K562 (cell line): ENCODE data around the gene SV2C. TPM values are rescaled to one million over a fixed set of nuclear protein-coding genes. Genes with fewer than 3 reads are reported as not detected.

Source experiments
- ATAC-seq: fragments of 200-7000 bp; cut with Tn5 transposase; 3 replicates; pipeline ENCODE4 v1.9.1; 2020; ENCODE audit warnings: moderate library complexity
- BruUV-seq: library from RNA; stranded (reverse); fragments of 400-500 nt; replicated peaks from 2 replicates; lab custom pipeline; 2021; lab: Mats Ljungman, UMichigan
- CTCF ChIA-PET: fragments of 300-600 bp; formaldehyde crosslinking; extraction: SDS; loops from one replicate; lab custom pipeline; 2021; ENCODE audit warnings: low intra/inter-chr PET ratio; lab: Yijun Ruan, JAX
- POLR2A ChIA-PET: fragments of 300-600, 350-650 bp; sonication (Branson Sonifier 250); formaldehyde crosslinking; extraction: SDS; loops from one replicate; lab custom pipeline; 2021; ENCODE audit warnings: antibody characterized with exemption, inconsistent platforms; lab: Yijun Ruan, JAX
- DNase-seq, 4 experiments: peaks; one replicate each; pipeline versions ENCODE4 v3.0.0 to v3.0.0-alpha.2; 2011 to 2018; ENCODE audit warnings: low spot score in 3 of 4, mixed read lengths in 3 of 4; ENCODE audit errors: extremely low read depth in 1 of 4
- FAIRE-seq: peaks from 2 replicates; lab custom pipeline; 2011; peaks lifted over from hg19 to GRCh38; lab: Jason Lieb, UNC
- H2AFZ ChIP-seq: 2 replicates; pipeline ENCODE4 v1.6.0; 2011; ENCODE audit warnings: low read depth, low read length, control low read depth, inconsistent platforms
- H3K27ac ChIP-seq: fragments of 200-600 bp; 3 replicates; pipeline ENCODE4 v1.8.0; 2011; ENCODE audit warnings: low read depth, mild to moderate bottlenecking, control low read depth, inconsistent platforms, low read length, moderate library complexity, mixed read lengths; ENCODE audit errors: extremely low read depth
- H3K27me3 ChIP-seq, 2 experiments: fragments of 300-600 bp in 1 of 2; 2 replicates in 1 of 2; 3 replicates in 1 of 2; pipeline versions ENCODE4 v1.6.0 to v1.8.0; 2011; ENCODE audit warnings: inconsistent platforms in 2 of 2, low read length in 2 of 2, mild to moderate bottlenecking in 1 of 2, mixed read lengths in 1 of 2, moderate library complexity in 1 of 2; ENCODE audit not compliant: control insufficient read depth in 2 of 2, insufficient read depth in 2 of 2
- H3K36me3 ChIP-seq: fragments of 300-600 bp; 3 replicates; pipeline ENCODE4 v1.8.0; 2011; ENCODE audit warnings: mild to moderate bottlenecking, low read length, inconsistent platforms; ENCODE audit not compliant: control insufficient read depth, insufficient read depth
- H3K4me1 ChIP-seq, 2 experiments: fragments of 200-600 bp in 1 of 2; replicated peaks in 1 of 2; 2 replicates in 1 of 2; 3 replicates in 1 of 2; pipeline versions ENCODE4 v1.5.1 to v1.8.0; 2011; ENCODE audit warnings: inconsistent platforms in 2 of 2, low read length in 2 of 2, mild to moderate bottlenecking in 1 of 2, mixed read lengths in 1 of 2, moderate library complexity in 1 of 2; ENCODE audit not compliant: control insufficient read depth in 2 of 2, insufficient read depth in 2 of 2
- H3K4me2 ChIP-seq: 2 replicates; pipeline ENCODE4 v1.6.1; 2011; ENCODE audit warnings: low read length, control low read depth, inconsistent platforms, mixed read lengths; ENCODE audit not compliant: insufficient read depth
- H3K4me3 ChIP-seq: fragments of 200-600 bp; sonication (generic), shearing (Covaris generic); 2 replicates; pipeline ENCODE4 v1.5.1; 2016; ENCODE audit warnings: control low read depth, inconsistent platforms
- H3K79me2 ChIP-seq: fragments of 200-600 bp; 3 replicates; pipeline ENCODE4 v1.8.0; 2011; ENCODE audit warnings: low read length, inconsistent platforms; ENCODE audit not compliant: control insufficient read depth, insufficient read depth
- H3K9ac ChIP-seq, 2 experiments: 2 replicates each; pipeline versions ENCODE4 v1.6.0 to v1.6.1; 2011; ENCODE audit warnings: low read depth in 2 of 2, low read length in 2 of 2, control low read depth in 1 of 2, inconsistent platforms in 1 of 2, mild to moderate bottlenecking in 1 of 2, mixed read lengths in 1 of 2; ENCODE audit not compliant: insufficient read depth in 1 of 2
- H3K9me1 ChIP-seq: one replicate; pipeline ENCODE4 v1.6.0; 2011; ENCODE audit warnings: inconsistent platforms, mild to moderate bottlenecking, low read length, moderate library complexity; ENCODE audit not compliant: control insufficient read depth, insufficient read depth
- H3K9me3 ChIP-seq: replicated peaks from 2 replicates; pipeline ENCODE4 v1.5.1; 2011; ENCODE audit warnings: low read depth, low read length, inconsistent platforms; ENCODE audit not compliant: control insufficient read depth, insufficient read depth
- H4K20me1 ChIP-seq: replicated peaks from 2 replicates; pipeline ENCODE4 v1.6.1; 2011; ENCODE audit warnings: low read length, inconsistent platforms, mixed read lengths; ENCODE audit not compliant: control insufficient read depth, insufficient read depth
- BRD4 ChIP-seq: fragments of 200-600 bp; sonication (generic); IDR thresholded peaks from 2 replicates; pipeline ENCODE4 v1.6.1; 2017; ENCODE audit warnings: inconsistent platforms
- DIDO1 ChIP-seq: fragments of 450-650 bp; IDR thresholded peaks from 2 replicates; pipeline ENCODE4 v1.6.1; 2016; ENCODE audit warnings: low read depth, missing biosample characterization, missing genetic modification characterization
- NFATC3 ChIP-seq: fragments of 450-650 bp; IDR thresholded peaks from 2 replicates; pipeline ENCODE4 v1.6.1; 2017; ENCODE audit warnings: mild to moderate bottlenecking
- NFRKB ChIP-seq: fragments of 450-650 bp; IDR thresholded peaks from 2 replicates; pipeline ENCODE4 v1.6.1; 2016; ENCODE audit warnings: low read depth
- NONO ChIP-seq, 2 experiments: fragments of 200-400 bp in 1 of 2; fragments of 450-650 bp in 1 of 2; formaldehyde crosslinking in 1 of 2; IDR thresholded peaks; 2 replicates each; pipeline ENCODE4 v1.6.1; 2017; ENCODE audit warnings: low read depth in 2 of 2, mild to moderate bottlenecking in 2 of 2, moderate library complexity in 2 of 2, low read length in 1 of 2
- POLR2B ChIP-seq: fragments of 450-650 bp; IDR thresholded peaks from 2 replicates; pipeline ENCODE4 v1.6.1; 2018; ENCODE audit warnings: low read depth; ENCODE audit not compliant: partially characterized antibody
- RBM15 ChIP-seq: fragments of 200-400 bp; formaldehyde crosslinking; IDR thresholded peaks from 2 replicates; pipeline ENCODE4 v1.6.1; 2018; ENCODE audit warnings: mild to moderate bottlenecking, low read length, moderate library complexity; ENCODE audit not compliant: insufficient read depth
- WHSC1 ChIP-seq: IDR thresholded peaks from one replicate; pipeline ENCODE4 v1.6.1; 2012; ENCODE audit warnings: low read length, control low read depth, inconsistent platforms
- ZNF12 ChIP-seq: sonication (generic); formaldehyde crosslinking; IDR thresholded peaks from 2 replicates; pipeline ENCODE4 v1.4.0; 2020; ENCODE audit warnings: mild to moderate bottlenecking, missing genetic modification reagents
- ZNF431 ChIP-seq: sonication (generic); formaldehyde crosslinking; IDR thresholded peaks from 2 replicates; pipeline ENCODE4 v1.8.0; 2022; ENCODE audit warnings: mild to moderate bottlenecking, missing genetic modification reagents
- ZNF511 ChIP-seq: sonication (generic); formaldehyde crosslinking; IDR thresholded peaks from 2 replicates; pipeline ENCODE4 v1.8.0; 2022; ENCODE audit warnings: mild to moderate bottlenecking, missing genetic modification reagents
- ZNF699 ChIP-seq: fragments of 250-450 bp; sonication (Bioruptor Pico); IDR thresholded peaks from 2 replicates; pipeline ENCODE4 v1.8.0; 2021; ENCODE audit warnings: mild to moderate bottlenecking, moderate library complexity; ENCODE audit not compliant: insufficient replicate concordance
- WGBS: fragments of 100-300 bp; shearing (Covaris generic); methylation state at CpG from one replicate; pipeline ENCODE4 v1.1.6; 2016; ENCODE audit warnings: low coverage, mixed read lengths; ENCODE audit not compliant: insufficient coverage; ENCODE audit errors: missing lambda C conversion rate; 5-methylcytosine and 5-hydroxymethylcytosine counted together
- in situ Hi-C: fragments of 300-500 bp; cut with MboI; formaldehyde crosslinking; loops from 4 replicates; pipeline ENCODE4 v1.15.0; 2018; ENCODE audit warnings: inconsistent platforms, mixed read lengths
- intact Hi-C: fragments of 100-400 bp; cut with micrococcal nuclease; formaldehyde crosslinking; loops from 2 replicates; pipeline ENCODE4 v1.14.2; 2022
- polyA plus RNA-seq, 8 experiments: library from polyadenylated mRNA; depleted of rRNA in 4 of 8; stranded (reverse) in 5 of 8; unstranded in 3 of 8; fragments of >200 nt; fragmentation: Nextera tagmentation in 2 of 8; fragmentation: Illumina TruSeq in 1 of 8; extraction: Ambion mirVana in 2 of 8; extraction: Trizol in 1 of 8; gene quantifications; 2 replicates each; pipeline versions ENCODE4 v1.2.1 to v1.2.3, GENCODE V29; 2011 to 2014; ENCODE audit warnings: inconsistent platforms in 1 of 8, missing spikeins in 1 of 8
- total RNA-seq, 7 experiments: library from RNA; depleted of rRNA in 6 of 7; stranded (reverse); fragments of >200 nt in 6 of 7; fragmentation: Illumina TruSeq in 2 of 7; extraction: Trizol in 2 of 7; gene quantifications; 2 replicates each; pipeline versions ENCODE4 v1.2.1 to v1.2.3, GENCODE V29; 2011 to 2021; ENCODE audit warnings: low replicate concordance in 1 of 7
- TF ChIP-seq, protein P1 (sequence below): fragments of 250-450 bp; sonication (Bioruptor Pico); IDR thresholded peaks from 2 replicates; pipeline ENCODE4 v1.8.0; 2022; ENCODE audit warnings: moderate library complexity, mild to moderate bottlenecking, inconsistent platforms

Gene SV2C
- total and polyA plus RNA-seq, 9 of the 15 experiments (the other 6 are each of a cell fraction or from before 2014, with no cell fraction given): 0.05 TPM; not detected in 8

DNA sequence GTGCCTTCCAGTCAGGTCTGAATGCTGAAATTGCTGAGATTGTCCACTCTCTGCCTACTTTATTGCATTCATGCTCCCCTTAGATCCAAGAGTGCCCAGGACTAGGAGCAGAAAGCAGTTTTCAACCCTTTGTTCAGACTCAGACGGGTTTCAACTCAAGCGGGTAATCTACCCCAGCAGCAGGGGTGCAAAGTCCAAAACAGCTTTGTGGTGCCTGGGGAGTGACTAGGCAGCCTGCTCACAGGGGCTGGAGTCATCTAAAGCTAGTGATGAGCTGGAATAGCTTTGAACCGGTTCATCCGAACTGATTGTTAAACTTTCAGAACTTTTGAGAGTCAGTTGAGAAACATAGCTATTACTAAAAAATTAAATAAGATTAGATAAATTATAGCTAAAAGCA is 248.9 kb downstream of the SV2C start:
- ATAC-seq: no peak
- WGBS: 59% methylated on average over 4 of the region's 4 CpGs
- TF ChIP-seq ZNF431 (CRISPR knock-in tag): no peak
- no peak for TF ChIP-seq ZNF511 (CRISPR knock-in tag)
- no peak for TF ChIP-seq DIDO1 (tag)
- no peak for TF ChIP-seq POLR2B
- TF ChIP-seq, protein P1, sequence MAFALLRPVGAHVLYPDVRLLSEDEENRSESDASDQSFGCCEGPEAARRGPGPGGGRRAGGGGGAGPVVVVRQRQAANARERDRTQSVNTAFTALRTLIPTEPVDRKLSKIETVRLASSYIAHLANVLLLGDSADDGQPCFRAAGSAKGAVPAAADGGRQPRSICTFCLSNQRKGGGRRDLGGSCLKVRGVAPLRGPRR (CRISPR knock-in tag): no peak
- TF ChIP-seq NONO (IDR thresholded peaks at IDR 0.05; ENCODE audit: low read depth in 2 of 2, low read length in 1 of 2): no peak
- TF ChIP-seq WHSC1: no peak
- TF ChIP-seq ZNF699: no peak
- no peak for TF ChIP-seq ZNF12 (CRISPR knock-in tag)
- TF ChIP-seq RBM15: no peak
- TF ChIP-seq NFRKB: no peak
- no peak for TF ChIP-seq NFATC3
- no peak for TF ChIP-seq BRD4

More for the DNA sequence above, 248.9 kb downstream of the SV2C start:
- Histone ChIP-seq H3K4me1 (peaks cover 9 to 16% of the 10 kb centered on the region in 2 experiments), H3K36me3 (no peaks in the 10 kb centered on the region), H3K9me3 (no peaks in the 10 kb centered on the region), H3K4me3 (no peak overlapping the region), H3K9ac (no peak overlapping the region), H3K27ac (no peak overlapping the region), H3K79me2 (no peaks in the 10 kb centered on the region), H3K4me2 (no peak overlapping the region), H3K27me3 (0 out of 5 replicates have a peak, but pooled peaks cover 0 to 7% of the 10 kb centered on the region in 2 experiments), H4K20me1 (no peaks in the 10 kb centered on the region), H3K9me1 (no peaks in the 10 kb centered on the region), H2AFZ (no peak overlapping the region)
- DNase-seq (no peak), FAIRE-seq (no peak)
- intact Hi-C loops: loop anchor here (5.0 kb wide), 1 partner anchor 40 kb away; no protein-coding TSS in a partner anchor
- POLR2A ChIA-PET: interaction anchor here (2.2 kb wide), 1 partner anchor 12 kb away, joined by 12 read pairs; no protein-coding TSS in a partner anchor
- no TSS peak for BruUV-seq
- CTCF ChIA-PET: no interaction called here
- in situ Hi-C loops: no loop called here
